K562 (cell line): ENCODE measurements around the gene GALNT15. TPM values are rescaled to one million over a fixed set of nuclear protein-coding genes. Genes with fewer than 3 reads are reported as not detected.

Experiments used
- ATF1 ChIP-seq, 2 experiments: fragments of 450-650 bp in 1 of 2; IDR thresholded peaks; 2 replicates each; pipeline ENCODE4 v1.6.1; 2016; ENCODE audit warnings: missing compliant biosample characterization in 1 of 2, missing genetic modification characterization in 1 of 2
- BCLAF1 ChIP-seq, 2 experiments: fragments of 450-650 bp in 1 of 2; IDR thresholded peaks; 2 replicates each; pipeline ENCODE4 v1.6.1; 2011 to 2017; ENCODE audit warnings: low read depth in 2 of 2, antibody characterized with exemption in 1 of 2, borderline replicate concordance in 1 of 2, low read length in 1 of 2, mild to moderate bottlenecking in 1 of 2, mixed read lengths in 1 of 2; ENCODE audit not compliant: control insufficient read depth in 1 of 2
- BHLHE40 ChIP-seq: IDR thresholded peaks from 2 replicates; pipeline ENCODE4 v1.6.1; 2011; ENCODE audit warnings: low read length, improper control_type of control experiment
- CC2D1A ChIP-seq: fragments of 450-650 bp; IDR thresholded peaks from 2 replicates; pipeline ENCODE4 v1.6.1; 2017; ENCODE audit warnings: mild to moderate bottlenecking
- ESRRA ChIP-seq: fragments of 450-650 bp; IDR thresholded peaks from 2 replicates; pipeline ENCODE4 v1.6.1; 2014; ENCODE audit warnings: low read depth, mild to moderate bottlenecking, moderate library complexity, borderline replicate concordance
- JUND ChIP-seq, 2 experiments: IDR thresholded peaks; 2 replicates in 1 of 2; 3 replicates in 1 of 2; pipeline ENCODE4 v1.6.1; 2011; ENCODE audit warnings: borderline replicate concordance in 2 of 2, low read depth in 2 of 2, low read length in 2 of 2, improper control_type of control experiment in 1 of 2, missing biosample characterization in 1 of 2, missing genetic modification characterization in 1 of 2, missing genetic modification reagents in 1 of 2
- LCOR ChIP-seq: sonication (generic); formaldehyde crosslinking; IDR thresholded peaks from 2 replicates; pipeline ENCODE4 v1.8.0; 2022; ENCODE audit warnings: mild to moderate bottlenecking, missing genetic modification reagents
- MBD2 ChIP-seq: sonication (generic); IDR thresholded peaks from 2 replicates; pipeline ENCODE4 v1.6.1; 2016; ENCODE audit warnings: low read depth, borderline replicate concordance
- MYC ChIP-seq, 2 experiments: fragments of 250-450 bp in 1 of 2; sonication (Bioruptor Pico) in 1 of 2; IDR thresholded peaks; 2 replicates each; pipeline versions ENCODE4 v1.5.1 to v1.6.1; 2012 to 2021; ENCODE audit warnings: low read depth in 2 of 2, borderline replicate concordance in 1 of 2, improper control_type of control experiment in 1 of 2, low read length in 1 of 2, mild to moderate bottlenecking in 1 of 2, moderate library complexity in 1 of 2
- RAD21 ChIP-seq, 2 experiments: fragments of 250-450 bp in 1 of 2; fragments of 450-650 bp in 1 of 2; sonication (Bioruptor Pico) in 1 of 2; formaldehyde crosslinking in 1 of 2; IDR thresholded peaks in 1 of 2; conservative IDR thresholded peaks in 1 of 2; 2 replicates each; pipeline versions ENCODE4 v1.4.0 to v1.8.0; 2020 to 2022; ENCODE audit warnings: mild to moderate bottlenecking in 2 of 2, moderate library complexity in 1 of 2
- RB1 ChIP-seq: fragments of 450-650 bp; IDR thresholded peaks from 2 replicates; pipeline ENCODE4 v1.6.1; 2017; ENCODE audit warnings: low read depth, mild to moderate bottlenecking
- RCOR1 ChIP-seq, 2 experiments: IDR thresholded peaks; 2 replicates each; pipeline ENCODE4 v1.6.1; 2012; ENCODE audit warnings: low read depth in 2 of 2, low read length in 2 of 2, borderline replicate concordance in 1 of 2, improper control_type of control experiment in 1 of 2
- ZBTB9 ChIP-seq: fragments of 450-650 bp; formaldehyde crosslinking; IDR thresholded peaks from 2 replicates; pipeline ENCODE4 v1.4.0; 2020; ENCODE audit warnings: mild to moderate bottlenecking, moderate library complexity
- polyA plus RNA-seq, 8 experiments: library from polyadenylated mRNA; depleted of rRNA in 4 of 8; stranded (reverse) in 5 of 8; unstranded in 3 of 8; fragments of >200 nt; fragmentation: Nextera tagmentation in 2 of 8; fragmentation: Illumina TruSeq in 1 of 8; extraction: Ambion mirVana in 2 of 8; extraction: Trizol in 1 of 8; gene quantifications; 2 replicates each; pipeline versions ENCODE4 v1.2.1 to v1.2.3, GENCODE V29; 2011 to 2014; ENCODE audit warnings: inconsistent platforms in 1 of 8, missing spikeins in 1 of 8
- total RNA-seq, 7 experiments: library from RNA; depleted of rRNA in 6 of 7; stranded (reverse); fragments of >200 nt in 6 of 7; fragmentation: Illumina TruSeq in 2 of 7; extraction: Trizol in 2 of 7; gene quantifications; 2 replicates each; pipeline versions ENCODE4 v1.2.1 to v1.2.3, GENCODE V29; 2011 to 2021; ENCODE audit warnings: low replicate concordance in 1 of 7
- TF ChIP-seq, protein P1 (sequence below), 3 experiments: IDR thresholded peaks in 2 of 3; conservative IDR thresholded peaks in 1 of 3; 2 replicates each; pipeline ENCODE4 v1.5.1; 2011 to 2012; ENCODE audit warnings: low read length in 3 of 3, mild to moderate bottlenecking in 3 of 3, control low read depth in 2 of 3, improper control_type of control experiment in 1 of 3, inconsistent platforms in 1 of 3, low read depth in 1 of 3, mixed read lengths in 1 of 3, moderate library complexity in 1 of 3; ENCODE audit not compliant: insufficient read depth in 2 of 3
- TF ChIP-seq, protein P2 (sequence below): IDR thresholded peaks from 2 replicates; pipeline ENCODE4 v1.6.1; 2012; ENCODE audit warnings: low read depth, low read length, improper control_type of control experiment, borderline replicate concordance

Gene GALNT15
- total and polyA plus RNA-seq, 9 of the 15 experiments (the other 6 are each of a cell fraction or from before 2014, with no cell fraction given): not detected

DNA sequence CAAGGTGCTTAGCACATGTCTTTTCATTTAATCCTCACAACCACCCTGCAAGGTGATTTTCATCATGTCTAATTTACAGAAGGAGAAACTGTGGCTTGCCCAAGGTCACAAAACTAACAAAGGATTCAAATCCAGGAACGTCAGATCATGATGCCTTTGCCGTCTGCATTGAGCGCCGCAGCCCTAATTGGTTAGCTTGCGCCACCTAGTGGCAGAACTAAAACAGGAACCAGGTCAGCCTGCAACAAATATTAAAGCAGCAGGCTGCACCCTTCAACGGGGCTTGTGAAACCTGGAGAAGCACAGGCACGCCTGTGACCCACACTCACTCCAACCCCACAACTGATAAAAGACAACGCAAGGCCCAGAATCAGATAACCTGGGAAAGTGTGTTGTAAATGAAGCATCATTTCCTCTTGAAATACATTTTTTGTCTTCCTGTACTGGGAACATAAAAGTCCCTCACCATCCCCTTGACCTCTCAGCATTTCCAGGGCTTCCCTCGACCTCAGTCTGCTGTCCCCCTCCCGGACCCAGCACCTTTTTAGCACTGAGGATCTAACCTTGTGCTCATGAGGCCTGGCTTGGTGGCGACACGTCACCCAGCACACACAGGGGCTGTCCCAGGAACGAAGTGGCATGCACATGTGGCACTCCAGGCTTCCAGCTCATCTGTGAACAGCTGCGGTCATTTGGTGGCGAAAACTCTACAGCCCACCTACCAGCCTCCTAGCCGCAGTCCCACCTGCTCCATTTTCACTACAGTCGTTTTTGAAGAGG lies 73.0 kb downstream of the GALNT15 start (continued):
- TF ChIP-seq ZBTB9 (CRISPR knock-in tag) (no peak), BCLAF1 (IDR thresholded peaks at IDR 0.05; ENCODE audit: borderline replicate concordance in 1 of 2, control insufficient read depth in 1 of 2, low read depth in 2 of 2, low read length in 1 of 2) (no peak), ATF1 (CRISPR knock-in tag; IDR thresholded peaks at IDR 0.05) (no peak), ATF1 (tag; IDR thresholded peaks at IDR 0.05) (0 out of 2 replicates have a peak, but pooled peaks have one; percentile 13), ESRRA (peak; percentile 64; the same call in 1 of the 2 replicates), RB1 (peak; percentile 71; the same call in 1 of the 2 replicates), JUND (IDR thresholded peaks at IDR 0.05; ENCODE audit: borderline replicate concordance, low read depth, low read length) (peak; percentile 48; the same call in 1 of the 2 replicates), JUND (tag; IDR thresholded peaks at IDR 0.05; ENCODE audit: borderline replicate concordance, low read depth, low read length) (no peak; the same call in 2 of the 3 replicates), MYC (IDR thresholded peaks at IDR 0.05; ENCODE audit: low read depth, low read length) (peak; percentile 45; the same call in 1 of the 2 replicates), MYC (CRISPR knock-in tag; IDR thresholded peaks at IDR 0.05; ENCODE audit: borderline replicate concordance, low read depth) (no peak), LCOR (CRISPR knock-in tag) (0 out of 2 replicates have a peak, but pooled peaks have one; percentile 32), CC2D1A (0 out of 2 replicates have a peak, but pooled peaks have one; percentile 12), MBD2 (no peak), RCOR1 (IDR thresholded peaks at IDR 0.05; ENCODE audit: borderline replicate concordance in 1 of 2, low read depth in 2 of 2, low read length in 2 of 2) (peak in 1 of 2 experiments; percentile 49; a peak in 2 of 4 replicates), BHLHE40 (0 out of 2 replicates have a peak, but pooled peaks have one; percentile 44), RAD21 (CRISPR knock-in tag; conservative IDR thresholded peaks at IDR 0.05 in 1 of 2, IDR thresholded peaks at IDR 0.05 in 1 of 2) (peak; percentile 94 to 95)
- TF ChIP-seq, protein P1, sequence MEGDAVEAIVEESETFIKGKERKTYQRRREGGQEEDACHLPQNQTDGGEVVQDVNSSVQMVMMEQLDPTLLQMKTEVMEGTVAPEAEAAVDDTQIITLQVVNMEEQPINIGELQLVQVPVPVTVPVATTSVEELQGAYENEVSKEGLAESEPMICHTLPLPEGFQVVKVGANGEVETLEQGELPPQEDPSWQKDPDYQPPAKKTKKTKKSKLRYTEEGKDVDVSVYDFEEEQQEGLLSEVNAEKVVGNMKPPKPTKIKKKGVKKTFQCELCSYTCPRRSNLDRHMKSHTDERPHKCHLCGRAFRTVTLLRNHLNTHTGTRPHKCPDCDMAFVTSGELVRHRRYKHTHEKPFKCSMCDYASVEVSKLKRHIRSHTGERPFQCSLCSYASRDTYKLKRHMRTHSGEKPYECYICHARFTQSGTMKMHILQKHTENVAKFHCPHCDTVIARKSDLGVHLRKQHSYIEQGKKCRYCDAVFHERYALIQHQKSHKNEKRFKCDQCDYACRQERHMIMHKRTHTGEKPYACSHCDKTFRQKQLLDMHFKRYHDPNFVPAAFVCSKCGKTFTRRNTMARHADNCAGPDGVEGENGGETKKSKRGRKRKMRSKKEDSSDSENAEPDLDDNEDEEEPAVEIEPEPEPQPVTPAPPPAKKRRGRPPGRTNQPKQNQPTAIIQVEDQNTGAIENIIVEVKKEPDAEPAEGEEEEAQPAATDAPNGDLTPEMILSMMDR (IDR thresholded peaks at IDR 0.05 in 2 of 3, conservative IDR thresholded peaks at IDR 0.05 in 1 of 3; ENCODE audit: insufficient read depth in 2 of 3, low read depth in 1 of 3, low read length in 3 of 3): peak; percentile 92 to 99 (median 96)
- TF ChIP-seq, protein P2, sequence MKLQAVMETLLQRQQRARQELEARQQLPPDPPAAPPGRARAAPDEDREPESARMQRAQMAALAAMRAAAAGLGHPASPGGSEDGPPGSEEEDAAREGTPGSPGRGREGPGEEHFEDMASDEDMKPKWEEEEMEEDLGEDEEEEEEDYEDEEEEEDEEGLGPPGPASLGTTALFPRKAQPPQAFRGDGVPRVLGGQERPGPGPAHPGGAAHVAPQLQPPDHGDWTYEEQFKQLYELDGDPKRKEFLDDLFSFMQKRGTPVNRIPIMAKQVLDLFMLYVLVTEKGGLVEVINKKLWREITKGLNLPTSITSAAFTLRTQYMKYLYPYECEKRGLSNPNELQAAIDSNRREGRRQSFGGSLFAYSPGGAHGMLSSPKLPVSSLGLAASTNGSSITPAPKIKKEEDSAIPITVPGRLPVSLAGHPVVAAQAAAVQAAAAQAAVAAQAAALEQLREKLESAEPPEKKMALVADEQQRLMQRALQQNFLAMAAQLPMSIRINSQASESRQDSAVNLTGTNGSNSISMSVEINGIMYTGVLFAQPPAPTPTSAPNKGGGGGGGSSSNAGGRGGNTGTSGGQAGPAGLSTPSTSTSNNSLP: 0 out of 2 replicates have a peak, but pooled peaks have one; percentile 22
